HG03039 (cell line): ENCODE measurements around the gene SPATA9.

Experiments used
- ATAC-seq: cut with Tn5 transposase; IDR thresholded peaks from one replicate; pipeline ENCODE4 v1.9.1; 2021; ENCODE audit warnings: mild to moderate bottlenecking, moderate library complexity; ENCODE audit not compliant: unreplicated experiment

Gene SPATA9

DNA sequence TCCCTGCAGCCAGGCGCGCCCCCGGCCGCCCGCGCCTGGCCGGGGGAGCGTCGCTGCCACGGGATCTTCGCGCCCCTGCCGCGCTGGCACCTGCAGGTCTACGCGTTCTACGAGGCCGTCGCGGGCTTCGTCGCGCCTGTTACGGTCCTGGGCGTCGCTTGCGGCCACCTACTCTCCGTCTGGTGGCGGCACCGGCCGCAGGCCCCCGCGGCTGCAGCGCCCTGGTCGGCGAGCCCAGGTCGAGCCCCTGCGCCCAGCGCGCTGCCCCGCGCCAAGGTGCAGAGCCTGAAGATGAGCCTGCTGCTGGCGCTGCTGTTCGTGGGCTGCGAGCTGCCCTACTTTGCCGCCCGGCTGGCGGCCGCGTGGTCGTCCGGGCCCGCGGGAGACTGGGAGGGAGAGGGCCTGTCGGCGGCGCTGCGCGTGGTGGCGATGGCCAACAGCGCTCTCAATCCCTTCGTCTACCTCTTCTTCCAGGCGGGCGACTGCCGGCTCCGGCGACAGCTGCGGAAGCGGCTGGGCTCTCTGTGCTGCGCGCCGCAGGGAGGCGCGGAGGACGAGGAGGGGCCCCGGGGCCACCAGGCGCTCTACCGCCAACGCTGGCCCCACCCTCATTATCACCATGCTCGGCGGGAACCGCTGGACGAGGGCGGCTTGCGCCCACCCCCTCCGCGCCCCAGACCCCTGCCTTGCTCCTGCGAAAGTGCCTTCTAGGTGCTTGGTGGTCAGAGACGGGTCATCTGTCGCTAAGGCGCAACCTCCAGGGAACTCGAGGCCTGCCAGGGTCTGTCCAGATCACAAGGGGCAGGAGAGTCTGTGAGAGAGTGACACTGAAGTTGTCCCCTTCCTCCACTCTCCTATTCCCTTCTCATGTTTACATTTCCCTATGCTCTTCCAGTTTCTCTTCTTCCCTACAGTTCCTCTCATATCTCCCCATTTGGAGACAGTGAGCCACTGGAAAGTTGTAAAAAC is 61.6 kb downstream of the SPATA9 start:
- peak; percentile 41 for ATAC-seq

GRCh38 chr5:95620030-95620869 is 62.5 kb downstream of the SPATA9 start, which contains the start of gene GPR150:
GPR150 (plus strand) TSS chr5:95620087; CDS start chr5:95620276, 189 bp downstream.
- ATAC-seq: peak; percentile 52

DNA sequence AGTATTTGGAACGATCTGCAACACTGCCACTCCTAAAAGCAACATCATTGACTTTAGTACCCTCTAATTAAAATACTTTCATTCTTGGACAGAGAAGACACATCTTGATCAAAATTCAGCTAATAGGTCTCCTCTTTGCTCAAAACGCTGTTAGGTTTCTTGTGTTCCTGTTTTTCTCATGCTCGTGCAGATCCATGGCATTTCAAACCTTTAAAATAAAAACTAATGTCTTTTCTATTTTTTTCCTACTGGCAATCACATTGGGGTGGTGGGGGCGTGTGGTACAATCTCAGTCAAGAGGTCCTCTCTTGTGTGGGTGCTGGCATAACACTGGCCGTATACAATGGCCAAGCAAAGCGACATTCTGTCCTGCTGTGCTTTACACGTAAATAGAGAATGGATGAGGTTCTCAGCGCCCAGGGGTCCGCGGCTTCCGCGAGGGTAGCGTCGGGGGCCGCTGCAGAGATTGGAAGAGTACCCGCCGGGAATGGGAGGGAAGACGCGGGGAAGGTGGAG is 63.2 kb downstream of the SPATA9 start:
- ATAC-seq: no peak

DNA sequence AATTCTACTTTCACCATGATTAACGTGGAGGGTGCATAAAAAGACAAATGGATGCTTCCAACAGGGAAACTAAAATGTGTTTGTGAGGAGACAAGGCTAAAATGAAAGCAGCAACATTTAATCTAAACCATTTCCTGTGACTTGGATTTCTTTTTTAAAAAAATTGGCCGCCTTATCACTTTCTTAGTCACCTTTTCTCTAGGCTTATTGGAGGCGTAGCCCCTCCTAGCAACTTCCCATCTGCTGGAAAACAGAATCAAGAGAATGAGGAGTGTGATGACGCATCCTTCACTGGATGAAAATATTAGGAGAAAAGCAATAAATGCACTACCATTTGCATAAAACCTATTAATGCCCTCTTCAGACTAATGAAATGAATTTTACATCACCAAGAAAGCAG is 63.7 kb downstream of the SPATA9 start:
- ATAC-seq: no peak

- no peak for ATAC-seq
These were observed 65.7 kb downstream of the SPATA9 start for GRCh38 chr5:95617057-95617456.

- ATAC-seq: peak; percentile 37
These were observed 67.7 kb downstream of the SPATA9 start for GRCh38 chr5:95615164-95615467.

DNA sequence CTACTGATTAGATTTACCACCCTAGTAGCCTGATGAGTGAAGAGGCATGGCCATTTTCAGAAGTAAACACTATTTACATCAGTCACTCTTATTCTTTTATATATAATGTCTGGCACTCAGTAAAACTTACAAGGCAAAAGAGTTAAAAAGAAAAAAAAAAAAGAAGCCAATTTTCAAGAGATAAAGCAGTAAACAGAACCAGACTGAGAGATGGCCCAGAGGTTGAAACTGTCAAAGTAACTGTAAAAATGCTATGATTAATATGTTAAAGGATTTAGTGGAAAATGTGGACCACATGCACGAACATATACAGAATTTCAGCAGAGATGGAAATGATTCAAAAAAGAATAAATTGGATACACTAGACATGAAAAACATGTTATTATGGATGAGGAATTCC is 69.3 kb downstream of the SPATA9 start:
- no peak for ATAC-seq

GRCh38 chr5:95611396-95611795 is 71.4 kb downstream of the SPATA9 start:
- no peak for ATAC-seq

- no peak for ATAC-seq
These were observed 72.2 kb downstream of the SPATA9 start for GRCh38 chr5:95610546-95610945.

GRCh38 chr5:95609711-95610110 is 73.1 kb downstream of the SPATA9 start:
- no peak for ATAC-seq
